GM18502 (cell line): ENCODE results near the gene GTPBP3.
A peak's percentile ranks its signal among the peaks of the same experiment; 100 is the strongest.

Experiments
- ATAC-seq: cut with Tn5 transposase; IDR thresholded peaks from one replicate; pipeline ENCODE4 v1.9.1; 2021; ENCODE audit warnings: mild to moderate bottlenecking; ENCODE audit not compliant: unreplicated experiment, poor library complexity

Gene GTPBP3

GRCh38 chr19:17379221-17379631 is 41.9 kb downstream of the GTPBP3 start:
- no peak for ATAC-seq

GRCh38 chr19:17380426-17381138 is 43.2 kb downstream of the GTPBP3 start:
- no peak for ATAC-seq

GRCh38 chr19:17385878-17386611 is 48.7 kb downstream of the GTPBP3 start:
- no peak for ATAC-seq

- no peak for ATAC-seq
Observed at GRCh38 chr19:17389288-17389687, 51.9 kb downstream of the GTPBP3 start.

- no peak for ATAC-seq
Observed at GRCh38 chr19:17389957-17390664, 52.8 kb downstream of the GTPBP3 start.

GRCh38 chr19:17390665-17391370 is 53.5 kb downstream of the GTPBP3 start:
- peak; percentile 90 for ATAC-seq

GRCh38 chr19:17391371-17392151 is 54.2 kb downstream of the GTPBP3 start:
- no peak for ATAC-seq
